ENCODE results near the gene CABCOCO1.

Gene CABCOCO1

DNA sequence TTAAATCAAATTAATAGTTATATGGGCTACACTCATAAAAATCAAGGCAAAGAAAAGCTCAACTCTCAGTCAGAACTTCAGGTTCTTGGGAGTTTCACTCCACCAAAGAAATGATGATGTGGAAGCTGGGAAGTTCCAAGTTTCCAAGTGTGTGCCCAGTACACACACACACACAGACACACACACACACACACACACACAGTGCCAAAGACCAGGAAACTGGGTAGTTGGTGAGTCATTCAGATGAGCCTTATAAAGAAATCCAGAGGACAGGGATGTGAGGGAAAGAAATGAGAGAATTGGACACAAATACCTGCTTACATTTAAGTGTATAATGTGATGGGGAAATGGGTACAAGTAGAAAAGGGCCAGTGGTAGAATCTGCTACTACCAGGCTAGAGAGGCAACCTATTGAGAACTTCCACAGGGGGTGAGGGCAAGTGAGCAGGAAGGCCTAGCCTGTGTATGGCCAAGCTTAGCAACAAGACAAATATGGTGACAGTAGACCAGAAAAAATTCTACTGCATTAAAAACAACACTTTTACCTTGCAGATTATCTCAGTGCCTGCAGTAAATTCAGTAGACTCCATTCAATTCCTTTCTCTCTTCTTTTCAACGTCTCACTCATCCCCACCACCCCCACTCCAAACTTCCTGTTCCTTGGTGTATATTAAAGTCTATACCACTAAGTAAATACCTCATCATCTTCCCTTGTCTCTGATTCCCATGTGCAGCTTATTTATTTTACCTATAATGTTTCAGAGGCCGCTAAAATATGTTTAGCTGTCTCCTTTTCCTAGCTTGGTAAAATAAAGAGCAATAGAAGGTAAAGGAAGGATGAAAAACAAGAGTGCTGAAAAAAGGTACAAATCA is 95.0 kb downstream of the CABCOCO1 start:
- no peak for DNase-seq

DNA sequence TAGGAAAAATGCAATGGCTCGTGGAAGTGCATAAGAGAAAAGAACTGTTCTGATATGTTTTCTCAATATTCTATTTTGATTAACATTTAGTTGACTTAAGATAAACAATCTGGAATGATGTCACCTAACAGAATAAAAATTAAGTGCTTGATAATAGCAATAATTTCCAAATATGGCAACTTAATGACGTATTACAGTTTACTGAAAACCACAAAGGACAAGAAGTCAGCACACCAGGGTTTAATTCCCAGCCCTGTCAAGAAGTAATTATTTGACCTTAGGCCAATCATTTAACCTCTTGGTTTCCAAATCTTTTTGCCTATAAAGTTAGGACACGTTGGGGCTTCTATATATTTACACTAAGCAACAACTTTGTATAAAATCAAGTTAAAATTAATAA is 95.7 kb downstream of the CABCOCO1 start:
- no peak for DNase-seq

DNA sequence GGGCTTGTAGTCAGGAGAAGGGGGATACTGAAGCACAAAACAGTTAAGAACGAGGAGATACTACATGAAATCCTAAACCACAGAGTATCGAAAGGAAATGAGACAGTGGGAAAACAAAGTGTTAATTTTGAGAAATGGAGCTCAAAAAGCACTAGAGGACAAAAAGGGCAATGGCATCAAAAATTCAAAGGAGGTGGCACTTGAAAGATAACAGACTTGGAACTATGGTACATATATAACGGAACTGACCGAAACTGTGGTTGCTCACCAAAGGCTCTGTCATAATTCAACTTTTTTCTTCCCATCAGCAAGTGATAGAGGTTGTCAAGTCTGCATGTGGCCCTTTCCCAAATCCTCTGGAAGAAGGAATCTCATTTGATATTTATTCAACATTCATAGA is 97.0 kb downstream of the CABCOCO1 start:
- DNase-seq, result no peak

DNA sequence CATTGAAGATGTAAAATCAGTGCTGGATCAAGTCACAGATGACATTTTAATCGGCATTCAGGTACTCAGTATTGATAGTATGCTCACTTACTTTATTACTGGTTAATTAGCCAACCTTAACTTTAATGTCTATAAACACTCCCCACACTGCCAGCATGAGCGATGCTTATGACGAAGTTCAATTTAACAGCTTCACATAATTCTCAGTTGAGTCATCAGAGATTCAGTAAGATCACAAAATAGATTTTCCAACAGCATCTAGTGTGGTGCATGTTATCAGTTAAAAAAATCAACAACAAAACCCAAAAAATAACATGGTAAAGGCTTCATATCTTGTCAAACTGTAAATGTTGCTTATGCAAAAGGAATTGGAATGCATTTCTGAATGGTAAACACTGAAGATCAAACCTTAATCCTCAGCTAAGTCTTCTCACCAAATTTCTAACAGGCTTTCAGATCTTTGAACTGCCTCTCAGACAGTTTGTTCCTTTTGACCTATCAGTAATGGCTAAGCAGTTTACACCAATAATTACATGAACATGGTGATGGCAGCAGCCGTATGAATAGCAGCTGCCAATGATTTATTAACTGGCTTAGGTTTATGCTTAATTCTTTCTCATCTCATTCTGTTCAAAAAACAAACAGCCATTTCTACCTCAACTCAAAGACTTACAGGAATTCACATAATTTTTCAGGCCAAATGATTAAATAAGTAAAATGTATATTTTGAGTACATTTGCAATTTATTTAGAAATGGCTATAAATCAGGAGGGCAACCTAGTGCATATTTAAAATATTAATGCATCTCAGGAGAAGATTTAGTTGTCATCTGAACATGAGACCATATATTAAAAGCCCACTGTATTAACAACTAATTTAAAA is 98.5 kb downstream of the CABCOCO1 start:
- no peak for DNase-seq

DNA sequence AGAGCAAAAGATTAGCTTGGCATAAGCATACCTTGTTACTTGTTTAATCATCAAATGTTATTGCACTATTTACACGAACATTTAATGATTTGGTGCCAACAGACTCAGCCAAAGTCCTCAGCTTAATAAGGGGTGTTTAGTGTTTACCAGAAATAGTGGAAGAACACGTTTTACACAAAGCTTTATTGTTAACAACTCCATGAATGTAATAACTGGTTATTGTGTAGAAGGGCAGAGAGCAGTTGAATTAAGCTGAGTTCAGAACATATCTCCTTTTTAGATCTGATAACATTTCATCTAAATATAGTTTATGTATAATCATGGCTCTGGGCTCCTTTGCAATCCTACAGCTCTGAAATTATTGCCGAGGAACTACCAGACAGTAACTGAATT is 99.1 kb downstream of the CABCOCO1 start:
- no peak for DNase-seq

DNA sequence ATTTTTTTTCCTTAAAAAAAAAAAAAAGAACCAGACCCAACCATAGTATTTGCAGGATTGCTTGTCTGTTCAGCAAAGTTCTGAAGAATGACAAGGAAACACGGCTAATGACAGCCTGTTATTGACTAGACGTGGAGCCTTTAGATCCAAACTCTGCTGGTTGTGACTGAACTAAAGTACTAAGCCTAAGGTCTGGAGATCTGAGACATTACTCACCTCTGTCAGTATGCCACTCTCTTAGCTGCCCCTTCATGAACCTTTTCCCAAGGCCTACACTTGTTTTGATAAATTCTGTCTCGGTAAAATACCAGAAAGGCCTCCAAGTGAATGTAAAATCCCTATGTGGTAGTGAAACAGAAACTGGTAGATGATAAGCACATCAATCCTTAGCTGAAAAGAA is 101.0 kb downstream of the CABCOCO1 start:
- no peak for DNase-seq

DNA sequence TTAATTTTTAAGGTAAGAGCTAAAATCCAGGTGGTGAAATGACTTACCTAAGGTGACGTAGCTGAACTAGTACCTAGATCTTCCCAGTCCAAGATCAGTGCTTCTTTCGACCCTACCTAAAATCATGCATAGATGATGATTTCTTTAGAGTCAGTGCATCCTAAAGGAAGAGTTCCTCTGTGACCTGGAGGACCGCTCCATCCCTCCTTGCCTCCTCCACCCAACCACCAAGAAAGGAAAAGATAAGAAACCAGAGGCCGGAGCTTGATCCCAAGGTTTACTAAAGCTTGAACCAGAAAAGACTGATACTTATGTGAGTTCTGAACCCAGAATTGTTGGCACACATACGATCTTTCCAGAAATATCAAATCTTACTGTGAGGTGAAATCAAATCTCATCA is 101.8 kb downstream of the CABCOCO1 start:
- DNase-seq, result no peak

DNA sequence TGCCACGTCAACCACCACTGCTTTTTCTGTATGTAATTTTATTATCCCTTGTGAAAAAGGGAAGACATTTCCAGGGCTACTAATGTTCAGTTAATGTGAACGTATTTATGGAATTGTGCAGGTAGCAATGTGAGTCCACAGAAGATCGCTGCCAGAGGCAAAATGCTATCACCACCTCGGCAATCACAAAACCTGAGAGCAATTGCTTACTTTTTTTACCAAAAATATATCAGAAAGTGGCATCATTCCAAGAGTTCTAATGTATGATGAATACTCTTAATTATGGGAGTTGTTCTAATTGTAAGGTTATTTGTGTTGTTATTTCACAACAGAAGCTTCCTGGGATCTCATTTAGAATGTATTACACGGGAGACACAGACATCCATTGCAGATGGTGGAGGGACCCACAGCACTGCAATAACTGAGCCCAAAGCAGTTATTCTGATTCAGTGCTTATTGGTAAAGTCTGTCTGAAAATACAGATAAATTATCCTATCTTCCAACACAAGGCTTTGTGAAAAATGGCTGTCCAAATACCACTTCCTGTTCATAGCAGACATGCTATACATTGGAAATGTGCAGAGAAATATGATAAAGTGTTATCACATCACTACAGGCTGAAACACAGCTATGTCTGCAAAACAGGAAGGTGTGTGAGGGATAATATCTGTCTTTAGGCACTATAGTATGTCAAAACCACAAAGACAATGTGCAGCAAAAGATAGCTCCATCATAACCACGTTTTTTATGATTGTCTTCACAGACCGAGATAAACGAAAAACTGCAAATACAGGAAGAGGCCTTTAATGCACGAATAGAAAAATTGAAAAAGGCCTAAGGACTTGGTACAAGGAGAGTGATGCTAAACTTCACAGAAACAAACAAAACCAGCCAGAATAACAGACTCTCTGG is 102.7 kb downstream of the CABCOCO1 start:
- no peak for DNase-seq

DNA sequence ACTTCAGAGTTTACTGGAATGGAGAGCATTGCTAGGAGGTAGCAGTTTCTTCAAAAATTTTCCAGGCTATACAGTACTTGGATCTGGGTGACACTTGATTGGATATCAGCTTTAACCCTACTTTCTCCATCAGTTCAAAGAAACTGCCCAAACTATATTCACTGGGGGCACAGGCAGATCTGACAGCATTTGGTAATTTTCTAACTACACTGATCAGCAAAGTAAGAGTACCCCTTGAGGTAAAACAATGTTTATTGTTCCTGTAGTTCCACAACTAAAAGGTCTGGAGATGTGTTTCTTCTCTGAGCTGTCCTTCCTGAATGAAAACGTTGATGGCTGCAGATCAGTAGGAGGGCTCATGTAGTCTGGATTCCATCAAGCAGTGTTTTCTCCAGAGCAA is 104.2 kb downstream of the CABCOCO1 start:
- no peak for DNase-seq

DNA sequence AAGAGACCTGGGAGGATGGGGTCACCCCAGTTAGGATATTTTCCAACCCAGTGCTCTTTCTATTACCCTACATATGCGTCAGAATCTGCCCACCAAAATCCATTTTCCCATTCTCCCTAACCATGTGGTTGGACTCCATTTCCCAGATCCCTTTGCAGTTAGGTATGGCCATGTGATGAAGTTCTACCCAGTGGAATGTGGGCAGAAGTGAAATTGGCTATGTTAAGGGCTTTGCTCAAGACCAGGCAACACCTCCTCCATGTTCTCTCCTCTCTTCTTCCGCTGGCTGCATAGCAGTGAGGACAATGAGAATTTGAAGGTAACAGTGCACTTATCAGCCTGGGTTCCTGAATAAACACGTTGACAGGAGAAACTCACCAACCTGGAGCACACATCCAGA is 111.3 kb downstream of the CABCOCO1 start:
- no peak for DNase-seq

DNA sequence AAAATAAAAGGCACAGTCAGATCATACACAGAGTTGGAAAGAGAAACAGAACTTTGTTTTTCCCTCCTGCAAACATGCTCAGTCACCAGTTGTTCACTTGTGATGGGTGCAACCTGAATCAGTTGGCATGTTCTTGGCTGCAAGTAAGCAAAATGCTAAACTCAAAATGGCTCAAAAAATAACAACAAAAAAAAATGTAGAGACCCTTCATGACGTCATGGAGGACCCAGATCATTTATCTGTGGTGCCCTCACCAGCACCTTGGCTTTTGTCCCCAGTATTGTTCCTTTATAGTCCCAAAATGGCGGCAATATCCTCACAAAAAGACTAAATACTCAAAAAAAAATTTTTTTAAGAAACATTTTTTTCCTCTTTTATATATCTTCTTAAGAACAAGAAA is 112.4 kb downstream of the CABCOCO1 start:
- no peak for DNase-seq

DNA sequence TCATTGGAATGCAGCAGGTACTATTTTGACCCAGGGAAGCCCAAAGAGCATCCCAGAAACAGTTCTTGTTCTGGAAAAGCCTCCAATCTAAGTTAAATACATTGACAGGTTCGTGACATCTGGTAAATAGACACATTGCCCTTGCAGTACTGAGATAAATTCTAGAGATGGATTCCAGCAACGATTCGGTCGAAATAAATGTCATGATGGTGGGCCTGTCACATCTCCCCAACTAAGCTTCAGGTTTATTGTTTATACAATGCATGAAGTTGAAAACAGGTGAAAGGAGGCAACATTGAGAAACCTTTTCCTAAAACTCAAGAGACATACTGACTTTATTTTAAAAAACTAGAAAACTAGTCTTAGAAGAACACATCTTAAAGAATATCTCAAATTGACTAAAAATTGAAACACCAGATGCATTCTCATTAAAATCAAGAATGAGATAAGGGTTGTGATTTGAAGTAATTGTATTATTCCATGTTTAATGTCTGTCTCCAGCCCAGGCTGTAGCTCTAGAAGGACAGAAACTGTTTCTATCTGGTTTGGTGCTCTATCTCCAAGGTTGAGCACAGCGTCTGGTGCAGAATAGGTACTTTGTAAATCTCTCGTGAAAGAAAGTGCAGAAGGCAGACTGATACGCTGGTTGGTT is 114.0 kb downstream of the CABCOCO1 start:
- DNase-seq, result no peak

DNA sequence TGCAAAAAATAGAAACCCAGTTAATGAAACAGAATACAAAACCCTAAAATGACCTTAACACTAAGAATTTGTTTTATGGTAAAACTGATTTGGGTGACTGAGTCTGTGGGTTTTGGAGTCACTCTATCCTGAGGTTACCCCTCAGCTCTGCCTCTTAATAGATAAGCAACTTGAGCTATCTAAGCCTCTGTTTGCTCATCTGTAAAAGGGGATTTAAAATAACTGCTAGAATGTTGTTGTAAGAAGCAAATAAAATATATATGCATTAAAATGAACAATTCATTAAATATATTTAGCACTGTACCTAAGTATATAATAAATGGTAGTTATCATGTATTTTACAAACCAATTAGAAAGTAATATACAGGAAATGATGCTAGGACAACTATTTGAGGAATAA is 115.4 kb downstream of the CABCOCO1 start:
- DNase-seq, result no peak

DNA sequence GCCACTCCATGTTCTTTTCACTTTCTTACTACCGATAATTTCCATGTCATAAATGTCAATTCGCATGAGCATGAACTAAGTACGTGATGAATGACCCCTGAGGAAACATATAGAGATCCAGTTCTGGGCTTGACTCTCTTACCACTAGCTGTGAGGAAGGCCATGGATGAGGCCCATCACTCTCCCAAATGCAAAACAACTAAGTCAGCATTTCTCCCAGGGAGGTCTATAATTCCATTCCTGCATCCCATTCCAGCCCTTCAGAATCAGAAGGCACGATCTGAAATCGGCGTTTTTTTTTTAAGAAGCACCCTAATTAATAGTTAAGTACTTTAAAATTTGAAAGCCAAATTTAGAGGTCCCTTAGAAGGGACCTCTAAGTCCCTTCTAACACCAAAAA is 116.5 kb downstream of the CABCOCO1 start:
- no peak for DNase-seq

DNA sequence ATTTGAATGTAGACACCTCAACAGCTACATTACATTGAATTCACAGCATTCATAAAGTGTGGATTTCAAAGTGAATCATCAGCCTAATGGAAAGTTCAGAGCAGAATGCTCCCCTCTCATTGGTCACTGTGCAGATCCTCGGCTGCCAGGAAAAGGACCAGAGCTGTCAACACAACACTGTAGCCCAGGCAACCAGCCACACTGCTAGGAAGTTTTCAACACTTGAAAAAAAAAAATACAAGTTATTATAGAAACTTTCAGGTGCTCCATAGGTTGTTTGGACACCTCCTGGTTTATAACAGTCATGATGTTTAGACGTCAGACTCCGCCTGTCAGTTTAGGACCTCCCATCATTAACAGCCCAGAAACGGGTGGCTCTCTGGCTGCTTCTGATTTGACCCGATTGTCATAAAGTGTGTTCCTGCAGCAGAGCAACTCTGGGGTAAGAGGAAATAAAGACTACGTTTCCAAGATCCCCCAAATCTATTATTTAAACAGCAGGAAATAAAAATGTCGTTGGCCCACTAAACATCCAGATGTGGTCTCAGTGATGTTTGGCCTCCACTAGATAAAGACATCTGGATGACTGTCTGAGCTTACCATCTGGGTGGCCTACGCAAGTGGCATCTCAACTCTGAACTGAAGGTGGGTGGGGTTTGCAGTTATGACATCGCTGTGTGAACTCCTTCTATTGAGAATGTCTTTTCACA is 117.4 kb downstream of the CABCOCO1 start:
- DNase-seq, result no peak

DNA sequence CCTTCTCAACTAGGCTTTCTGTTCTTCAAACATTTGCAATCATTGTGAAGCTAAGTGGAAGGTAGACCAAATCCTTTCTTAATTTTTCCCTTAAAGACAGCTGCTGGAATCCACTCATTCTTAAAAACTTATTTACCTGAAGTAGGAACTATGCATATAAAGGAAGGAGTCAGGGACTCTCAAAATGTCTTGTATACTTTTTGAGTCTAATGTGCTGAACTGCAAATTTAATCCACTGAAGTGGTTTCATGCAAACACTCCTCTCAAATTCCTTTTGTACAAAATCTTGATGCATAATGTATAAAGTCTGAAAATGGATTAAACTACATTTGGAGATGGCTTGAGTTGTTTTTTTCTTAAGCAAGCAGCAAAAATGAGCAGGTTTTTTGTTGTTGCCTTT is 118.0 kb downstream of the CABCOCO1 start:
- no peak for DNase-seq

DNA sequence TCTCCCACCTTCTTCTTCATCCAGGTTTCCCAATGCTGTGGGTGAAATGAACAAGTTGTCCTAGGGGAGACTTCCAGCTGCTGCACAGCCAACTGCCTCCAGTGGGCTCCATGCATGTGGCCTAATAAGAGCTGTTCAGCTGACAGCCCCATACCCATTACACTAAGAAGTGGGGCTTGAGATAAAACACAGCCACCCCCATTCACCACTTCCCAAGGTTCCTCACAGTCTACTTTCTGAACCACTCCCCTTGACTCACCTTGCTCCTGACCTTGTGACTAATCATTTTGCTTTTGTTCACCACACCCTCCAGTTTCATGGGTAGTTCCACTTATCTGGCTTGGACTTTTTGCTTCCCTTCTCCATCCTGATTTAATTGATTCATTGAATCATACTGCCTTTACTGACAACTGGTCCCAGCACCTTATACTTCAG is 119.3 kb downstream of the CABCOCO1 start:
- DNase-seq, result no peak

DNA sequence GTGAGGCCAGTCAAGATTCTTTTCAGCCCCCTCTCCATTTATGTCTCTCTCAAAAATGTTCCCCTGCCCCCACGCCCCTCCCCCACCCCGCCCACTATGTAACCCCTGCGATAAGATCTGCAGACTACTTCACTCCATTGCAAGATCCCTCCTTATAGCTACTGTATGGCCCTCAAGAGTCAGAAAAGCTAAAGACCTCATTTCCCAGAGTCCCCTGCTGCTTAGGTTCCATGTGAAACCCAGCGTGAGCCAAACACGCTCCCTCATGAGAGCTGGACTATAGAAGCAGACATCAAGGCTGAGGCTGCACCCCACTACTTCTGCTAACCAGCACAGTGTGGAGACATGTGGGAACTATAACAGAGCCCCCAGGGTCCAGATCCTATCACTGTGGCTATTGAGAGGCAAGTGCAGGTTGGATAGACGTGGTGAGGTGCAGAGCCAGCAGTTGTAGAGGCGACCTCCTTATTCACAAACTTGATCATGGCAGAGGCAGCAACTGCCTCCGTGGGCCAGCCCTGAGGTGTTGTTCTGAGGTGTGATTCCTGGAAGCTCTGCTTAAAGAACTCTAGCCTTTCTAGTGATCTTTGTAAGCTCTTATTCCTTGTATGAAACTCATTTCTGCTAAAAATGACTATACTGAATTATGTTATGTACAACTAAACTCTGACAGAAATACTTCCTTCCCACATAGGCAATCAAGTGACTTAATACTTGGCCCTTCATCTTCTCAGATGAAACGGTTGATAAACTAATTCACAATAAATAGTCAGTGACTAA is 121.8 kb downstream of the CABCOCO1 start:
- DNase-seq, result no peak

DNA sequence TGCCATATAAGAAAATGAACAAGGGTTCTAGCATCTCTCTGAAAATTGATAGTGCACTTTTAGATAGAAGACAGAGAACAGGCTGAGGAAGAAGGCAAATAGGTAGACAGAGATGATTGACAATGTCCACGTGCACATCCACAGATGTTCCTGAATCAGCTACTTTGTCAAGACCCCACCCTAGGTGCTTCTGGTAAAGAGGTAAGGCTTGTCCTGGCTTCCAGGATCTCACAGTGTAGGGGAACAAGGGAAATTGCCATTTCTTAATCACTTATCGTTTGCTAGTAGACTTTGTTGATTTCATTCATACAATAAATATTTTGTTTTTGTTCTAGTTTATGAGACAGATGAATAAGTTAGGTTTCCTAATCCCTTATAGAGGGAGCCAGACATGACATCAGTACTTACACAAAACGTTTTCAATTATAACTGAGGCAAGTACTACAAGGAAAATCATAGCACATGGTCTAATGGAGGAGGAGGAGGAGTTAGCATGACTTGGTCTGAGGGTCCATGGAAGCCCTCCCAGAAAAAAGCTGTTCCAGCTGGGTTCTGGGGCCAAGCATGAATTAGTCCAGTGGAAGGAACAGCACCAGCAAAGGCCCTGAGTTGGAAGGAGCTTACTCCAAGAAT is 122.9 kb downstream of the CABCOCO1 start:
- DNase-seq, result no peak

DNA sequence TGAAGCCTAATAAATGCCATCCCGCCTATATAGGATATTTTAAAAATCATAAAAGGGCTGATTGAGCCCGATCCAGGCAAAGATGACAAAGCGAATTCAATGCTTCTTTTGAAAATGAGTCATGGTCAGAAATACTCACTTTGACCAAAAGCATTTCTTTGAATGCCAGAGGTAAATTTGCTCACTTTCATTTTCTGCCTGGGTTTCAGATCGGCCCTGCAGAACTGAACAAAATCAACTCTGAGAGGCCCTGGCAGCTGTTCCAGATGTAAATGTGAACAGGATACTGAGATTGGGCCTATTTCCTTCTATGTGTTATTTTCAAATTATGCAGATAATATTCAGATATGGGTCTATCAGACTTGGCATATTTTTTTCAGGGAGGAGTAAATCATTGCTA is 124.0 kb downstream of the CABCOCO1 start:
- no peak for DNase-seq
